Inferior parietal cortex (tissue), 1 donor: Measurements from ENCODE around the gene METTL13.
"Not testable (repeated sequence)": the region's sequence is repeated elsewhere in the genome, so short reads cannot be mapped to it uniquely, and the experiment has no call there.

ENCODE experiments used
- DNase-seq: peaks from one replicate; pipeline ENCODE4 v3.0.0-alpha.2; 2016; ENCODE audit errors: extremely low spot score

METTL13 gene

GRCh38 chr1:171763764-171764163 is 17.7 kb upstream of the METTL13 start:
- no peak for DNase-seq

DNA sequence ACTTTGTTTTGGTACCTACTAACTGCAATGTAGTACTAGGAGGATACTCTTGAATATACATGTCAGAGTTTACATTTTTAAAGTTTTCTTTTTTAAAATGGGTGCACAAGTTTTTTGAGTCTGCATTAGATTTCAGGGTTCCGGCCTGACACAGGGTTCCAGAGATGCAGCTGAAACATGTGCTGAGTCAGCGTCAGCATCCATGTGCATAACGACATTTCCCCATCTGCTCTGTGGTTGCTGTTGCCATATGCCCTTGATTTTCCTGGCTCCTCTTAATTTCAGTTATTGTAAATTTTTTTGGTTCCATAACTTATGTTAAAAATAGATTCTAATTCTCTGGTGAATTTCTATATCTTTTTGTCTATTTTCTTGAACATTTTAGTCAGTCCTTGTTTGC is 12.3 kb upstream of the METTL13 start:
- DNase-seq, result no peak

GRCh38 chr1:171769754-171770153 is 11.7 kb upstream of the METTL13 start:
- DNase-seq, result no peak

- no peak for DNase-seq
These were observed 9.1 kb upstream of the METTL13 start for GRCh38 chr1:171772312-171772711.

DNA sequence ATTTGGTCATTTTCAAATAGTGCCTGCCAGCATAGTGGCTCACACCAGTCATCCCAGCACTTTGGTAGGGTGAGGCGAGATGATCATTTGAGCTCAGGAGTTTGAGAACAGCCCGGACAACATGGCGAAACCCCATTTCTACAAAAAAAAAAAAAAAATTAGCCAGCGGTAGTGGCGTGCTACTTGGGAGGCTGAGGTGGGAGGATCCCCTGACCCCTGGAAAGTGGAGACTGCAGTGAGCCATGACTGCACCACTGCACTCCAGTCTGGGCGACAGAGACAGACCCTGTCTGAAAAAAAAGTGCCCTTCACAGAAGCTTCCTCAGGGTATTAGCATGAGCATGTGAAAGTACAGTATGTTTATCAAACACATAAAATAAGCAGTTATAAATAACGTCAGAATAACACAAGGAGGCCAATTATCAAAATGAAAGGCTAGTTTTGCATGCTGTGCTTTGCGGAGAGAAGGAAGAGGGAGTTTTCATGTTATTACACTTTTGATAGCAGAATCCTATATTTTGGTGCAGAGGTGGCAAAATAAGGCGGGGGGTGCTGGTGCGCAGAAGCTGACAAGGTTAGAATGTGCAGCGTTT is 781 bp upstream of the METTL13 start:
- DNase-seq, result no peak

DNA sequence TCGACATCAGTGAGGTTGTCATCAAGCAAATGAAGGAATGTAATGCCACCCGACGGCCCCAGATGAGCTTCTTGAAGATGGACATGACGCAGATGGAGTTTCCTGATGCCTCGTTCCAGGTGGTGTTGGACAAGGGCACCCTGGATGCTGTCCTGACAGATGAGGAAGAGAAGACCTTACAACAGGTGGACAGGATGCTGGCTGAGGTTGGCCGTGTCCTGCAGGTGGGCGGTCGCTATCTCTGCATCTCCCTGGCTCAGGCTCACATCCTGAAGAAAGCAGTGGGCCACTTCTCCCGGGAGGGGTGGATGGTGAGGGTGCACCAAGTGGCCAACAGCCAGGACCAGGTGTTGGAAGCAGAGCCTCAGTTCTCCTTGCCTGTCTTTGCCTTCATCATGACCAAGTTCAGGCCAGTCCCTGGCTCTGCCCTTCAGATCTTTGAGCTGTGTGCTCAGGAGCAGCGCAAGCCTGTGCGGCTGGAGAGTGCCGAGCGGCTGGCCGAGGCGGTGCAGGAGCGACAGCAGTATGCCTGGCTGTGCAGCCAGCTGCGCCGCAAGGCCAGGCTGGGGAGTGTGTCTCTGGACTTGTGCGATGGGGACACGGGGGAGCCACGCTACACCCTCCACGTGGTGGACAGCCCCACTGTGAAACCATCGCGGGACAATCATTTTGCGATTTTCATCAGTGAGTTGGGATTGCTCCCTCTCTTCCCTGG is 2.5 kb downstream of the METTL13 start:
- no peak for DNase-seq

DNA sequence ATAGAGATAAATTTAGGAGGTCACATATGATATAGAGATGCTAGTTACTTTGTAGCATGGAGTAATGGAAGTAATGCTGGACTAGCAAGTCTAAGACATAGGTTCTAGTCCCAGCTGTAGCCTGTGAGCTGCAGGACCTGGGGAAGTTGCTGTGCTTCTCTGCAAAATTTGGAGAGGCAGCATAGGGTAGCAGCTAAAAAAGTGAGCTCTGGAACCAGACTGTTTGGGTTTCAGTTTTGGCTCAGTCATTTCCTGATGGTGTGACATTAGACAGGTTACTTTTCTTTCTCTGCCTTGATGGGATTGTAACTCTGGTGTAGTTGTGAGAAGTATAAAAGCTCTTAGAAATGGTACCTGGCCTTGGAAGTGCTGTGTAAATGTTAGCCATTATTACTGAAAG is 3.3 kb downstream of the METTL13 start:
- DNase-seq, result no peak

DNA sequence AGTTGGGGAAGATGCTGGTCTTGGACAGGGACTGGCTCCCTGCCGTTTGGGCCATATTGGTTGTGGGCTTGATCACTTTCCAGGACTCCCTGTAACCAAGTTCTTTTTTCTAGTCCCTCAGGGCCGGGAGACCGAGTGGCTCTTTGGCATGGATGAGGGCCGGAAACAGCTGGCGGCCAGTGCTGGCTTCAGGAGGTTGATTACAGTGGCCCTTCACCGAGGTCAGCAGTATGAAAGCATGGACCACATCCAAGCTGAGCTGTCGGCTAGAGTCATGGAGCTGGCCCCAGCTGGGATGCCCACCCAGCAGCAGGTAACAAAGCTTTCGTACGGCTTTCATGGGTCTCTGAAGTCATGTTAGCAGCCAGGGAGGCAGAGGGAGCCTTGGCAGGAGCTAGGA is 4.3 kb downstream of the METTL13 start:
- no peak for DNase-seq

DNA sequence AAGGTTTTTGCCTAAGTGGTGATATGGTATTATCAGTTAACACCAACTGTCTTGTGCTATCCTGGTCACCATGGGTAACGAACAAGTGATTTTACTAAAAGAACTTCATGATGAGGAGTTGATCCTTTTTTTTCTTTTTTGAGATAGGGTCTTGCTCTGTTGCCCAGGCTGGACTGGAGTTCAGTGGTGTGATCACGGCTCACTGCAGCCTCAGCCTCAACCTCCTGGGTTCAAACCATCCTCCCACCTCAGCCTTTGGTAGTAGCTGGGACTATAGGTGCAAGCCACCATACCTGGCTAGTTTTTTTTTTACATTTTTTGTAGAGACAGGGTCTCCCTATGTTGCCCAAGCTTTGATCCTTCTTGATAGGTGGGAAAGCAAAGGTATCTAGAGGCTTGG is 5.1 kb downstream of the METTL13 start:
- no peak for DNase-seq

GRCh38 chr1:171787686-171788480 is 6.4 kb downstream of the METTL13 start:
- no peak for DNase-seq

- DNase-seq, result no peak
These were observed 7.2 kb downstream of the METTL13 start for GRCh38 chr1:171788696-171789095.

- no peak for DNase-seq
These were observed 8.9 kb downstream of the METTL13 start for GRCh38 chr1:171790318-171790717.

- DNase-seq, result no peak
These were observed 11.4 kb downstream of the METTL13 start for GRCh38 chr1:171792656-171793369.

DNA sequence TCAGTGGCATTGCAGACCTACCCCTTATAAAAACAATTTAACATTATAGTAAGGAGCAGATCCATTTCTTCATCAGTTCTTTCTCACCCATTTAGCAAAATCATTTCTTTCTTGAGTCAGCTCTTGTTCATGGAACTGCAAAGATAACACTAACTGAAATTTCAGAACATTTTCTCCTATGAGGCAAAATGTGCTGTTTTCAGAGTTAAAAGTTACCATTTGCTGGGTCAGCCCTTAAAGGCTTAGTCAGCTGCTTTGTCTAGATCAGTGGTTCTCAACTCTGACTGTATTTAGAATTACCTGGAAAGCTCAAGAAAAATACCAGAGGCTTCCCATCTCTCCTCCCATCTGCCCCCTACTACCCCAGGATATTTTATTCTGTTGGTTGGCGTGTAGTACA is 12.2 kb downstream of the METTL13 start:
- no peak for DNase-seq

- DNase-seq, result no peak
These were observed 12.6 kb downstream of the METTL13 start for GRCh38 chr1:171794085-171794484.

DNA sequence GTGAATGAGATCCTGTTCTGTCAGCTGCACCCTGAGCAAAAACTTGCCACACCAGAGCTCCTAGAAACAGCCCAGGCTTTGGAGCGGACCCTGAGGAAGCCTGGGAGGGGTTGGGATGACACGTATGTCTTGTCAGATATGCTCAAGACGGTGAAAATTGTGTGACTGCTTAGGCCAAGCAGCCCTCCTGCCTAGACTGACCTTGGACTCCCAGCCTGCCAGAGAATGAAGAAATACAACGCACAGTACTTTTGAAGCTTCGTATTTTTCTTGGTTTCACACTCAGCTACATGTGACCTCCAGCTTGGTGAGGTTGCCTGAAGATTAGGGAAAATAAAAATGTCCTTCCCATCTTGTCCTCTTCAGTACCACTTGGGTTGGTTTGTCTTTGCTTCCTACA is 15.1 kb downstream of the METTL13 start:
- DNase-seq, result no peak

DNA sequence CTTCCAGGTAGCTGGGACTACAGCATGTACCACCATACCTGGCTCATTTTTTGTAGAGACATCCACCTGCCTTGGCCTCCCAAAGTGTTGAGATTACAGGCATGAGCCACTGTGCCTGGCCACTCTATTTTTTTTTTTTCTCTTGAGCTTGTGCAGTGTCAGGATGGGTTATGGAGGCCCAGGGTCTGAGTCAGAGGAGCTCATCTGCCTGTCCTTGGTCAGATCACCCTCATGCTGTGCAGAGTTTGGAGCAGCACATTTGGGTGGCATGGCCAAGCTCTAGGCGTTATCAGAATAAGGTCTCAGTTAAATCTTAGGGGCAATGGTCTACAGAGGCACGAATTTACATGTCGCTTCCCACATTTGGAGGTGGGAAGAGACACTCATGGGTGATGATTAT is 16.9 kb downstream of the METTL13 start:
- DNase-seq, result no peak

- DNase-seq, result no peak
These were observed 17.3 kb downstream of the METTL13 start for GRCh38 chr1:171798765-171799164.

GRCh38 chr1:171799166-171799565 is 17.7 kb downstream of the METTL13 start:
- DNase-seq, result no peak

DNA sequence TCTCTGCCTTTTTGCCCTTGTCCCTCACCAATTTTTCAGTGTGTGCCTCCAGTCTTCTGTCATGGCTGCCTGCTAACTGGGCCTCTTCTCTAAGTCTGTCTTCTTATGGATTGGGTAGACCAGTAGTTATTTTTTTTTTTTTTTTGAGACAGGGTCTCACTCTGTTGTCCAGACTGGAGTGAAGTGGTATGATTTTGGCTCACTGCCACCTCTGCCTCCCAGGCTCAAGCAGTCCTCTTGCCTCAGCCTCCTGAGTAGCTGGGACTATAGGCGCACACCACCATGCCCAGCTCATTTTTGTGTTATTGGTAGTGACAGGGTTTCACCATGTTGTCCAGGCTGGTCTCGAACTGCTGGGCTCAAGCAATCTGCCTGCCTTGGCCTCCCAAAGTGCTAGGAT is 18.2 kb downstream of the METTL13 start:
- DNase-seq, result not testable (repeated sequence)

DNA sequence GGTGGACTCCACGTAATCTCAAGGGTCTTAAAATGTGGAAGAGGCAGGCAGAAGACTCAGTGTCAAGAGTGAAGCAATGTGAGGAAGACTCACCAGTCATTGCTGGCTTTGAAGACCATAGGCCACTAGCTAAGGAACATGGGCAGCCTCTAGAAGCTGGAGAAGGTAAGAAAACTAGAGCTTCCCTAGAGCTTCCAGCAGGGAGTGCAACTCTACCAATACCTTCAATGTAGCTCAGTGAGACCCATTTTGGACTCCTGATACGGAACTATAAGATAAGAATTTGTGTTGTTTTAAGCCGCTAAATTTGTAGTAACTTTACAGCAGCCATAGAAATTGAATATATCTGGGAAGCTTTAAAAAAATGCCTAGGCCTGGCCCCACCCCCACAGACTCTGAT is 18.9 kb downstream of the METTL13 start:
- DNase-seq, result no peak

DNA sequence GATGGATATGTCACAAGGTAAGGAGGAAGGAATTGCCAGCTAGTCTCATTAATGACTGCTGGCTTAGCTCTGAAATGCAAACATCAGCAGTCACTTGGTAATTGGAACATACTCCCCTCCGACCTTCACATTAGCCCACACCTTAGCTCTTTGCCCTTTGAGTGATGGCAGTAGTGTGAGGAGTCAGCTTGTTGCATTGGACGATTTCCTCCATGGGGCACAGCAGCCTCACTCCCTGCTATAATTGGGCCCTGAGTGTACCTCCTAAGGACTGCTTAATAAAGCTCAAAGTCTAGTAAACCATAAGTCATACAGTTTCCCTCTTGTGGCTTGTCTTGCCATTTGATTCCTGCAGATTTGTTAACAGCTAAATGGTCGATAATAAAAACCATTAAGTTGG is 19.4 kb downstream of the METTL13 start:
- DNase-seq, result no peak
